K562 (cell line): ENCODE measurements around the gene PADI4. TPM values are rescaled to one million over a fixed set of nuclear protein-coding genes. Genes with fewer than 3 reads are reported as not detected.

Experiments
- CBFB ChIP-seq: sonication (generic); formaldehyde crosslinking; IDR thresholded peaks from 2 replicates; pipeline ENCODE4 v1.4.0; 2020; ENCODE audit warnings: mild to moderate bottlenecking, missing genetic modification reagents
- CLOCK ChIP-seq: fragments of 250-450 bp; sonication (Bioruptor Pico); IDR thresholded peaks from 2 replicates; pipeline ENCODE4 v1.4.0; 2020; ENCODE audit warnings: mild to moderate bottlenecking, moderate library complexity, borderline replicate concordance
- CREB3L1 ChIP-seq: fragments of 450-650 bp; IDR thresholded peaks from 2 replicates; pipeline ENCODE4 v1.6.1; 2014; ENCODE audit warnings: low read depth, mild to moderate bottlenecking, moderate library complexity, borderline replicate concordance
- CTBP1 ChIP-seq: fragments of 450-650 bp; IDR thresholded peaks from 2 replicates; pipeline ENCODE4 v1.6.1; 2016; ENCODE audit warnings: borderline replicate concordance
- DNMT1 ChIP-seq: fragments of 450-650 bp; IDR thresholded peaks from 2 replicates; pipeline ENCODE4 v1.6.1; 2016; ENCODE audit warnings: antibody characterized with exemption, mild to moderate bottlenecking
- HBP1 ChIP-seq: fragments of 450-650 bp; formaldehyde crosslinking; IDR thresholded peaks from 2 replicates; pipeline ENCODE4 v1.4.0; 2022; ENCODE audit warnings: missing genetic modification characterization
- ID3 ChIP-seq, 2 experiments: fragments of 250-450 bp in 1 of 2; fragments of 450-650 bp in 1 of 2; sonication (Bioruptor Pico) in 1 of 2; IDR thresholded peaks; 2 replicates each; pipeline versions ENCODE4 v1.6.1 to v1.8.0; 2016 to 2021; ENCODE audit warnings: mild to moderate bottlenecking in 2 of 2, moderate library complexity in 2 of 2, missing compliant biosample characterization in 1 of 2, missing genetic modification characterization in 1 of 2
- KDM2B ChIP-seq: fragments of 250-450 bp; sonication (Bioruptor Pico); IDR thresholded peaks from 2 replicates; pipeline ENCODE4 v1.8.0; 2021; ENCODE audit warnings: mild to moderate bottlenecking, moderate library complexity
- MCM2 ChIP-seq: fragments of 450-650 bp; IDR thresholded peaks from 2 replicates; pipeline ENCODE4 v1.6.1; 2017; ENCODE audit warnings: low read depth, mild to moderate bottlenecking
- MXD1 ChIP-seq: fragments of 250-450 bp; sonication (Bioruptor Pico); IDR thresholded peaks from 2 replicates; pipeline ENCODE4 v1.8.0; 2021; ENCODE audit warnings: borderline replicate concordance, mild to moderate bottlenecking, moderate library complexity; ENCODE audit not compliant: poor library complexity, severe bottlenecking
- NCOA2 ChIP-seq, 2 experiments: fragments of 450-650 bp; IDR thresholded peaks; 2 replicates each; pipeline ENCODE4 v1.6.1; 2018; ENCODE audit warnings: mild to moderate bottlenecking in 2 of 2, moderate library complexity in 1 of 2; ENCODE audit not compliant: partially characterized antibody in 2 of 2
- NCOR1 ChIP-seq: fragments of 450-650 bp; IDR thresholded peaks from 2 replicates; pipeline ENCODE4 v1.6.1; 2016; ENCODE audit warnings: mild to moderate bottlenecking, moderate library complexity
- SMAD4 ChIP-seq: fragments of 250-450 bp; sonication (Bioruptor Pico); conservative IDR thresholded peaks from 2 replicates; pipeline ENCODE4 v1.8.0; 2021; ENCODE audit warnings: inconsistent platforms, mild to moderate bottlenecking, moderate library complexity
- THRA ChIP-seq: fragments of 450-650 bp; IDR thresholded peaks from 2 replicates; pipeline ENCODE4 v1.6.1; 2017; ENCODE audit warnings: mild to moderate bottlenecking, moderate library complexity
- ZNF740 ChIP-seq, 3 experiments: fragments of 200-800 bp in 1 of 3; sonication (Bioruptor generic) in 1 of 3; sonication (generic) in 1 of 3; formaldehyde crosslinking in 1 of 3; IDR thresholded peaks; 2 replicates each; pipeline versions ENCODE4 v1.6.1 to v1.8.0; 2016 to 2022; ENCODE audit warnings: mild to moderate bottlenecking in 2 of 3, missing compliant biosample characterization in 2 of 3, missing genetic modification characterization in 2 of 3, missing genetic modification reagents in 1 of 3
- ZSCAN29 ChIP-seq: fragments of 450-650 bp; IDR thresholded peaks from 2 replicates; pipeline ENCODE4 v1.6.1; 2017
- polyA plus RNA-seq, 8 experiments: library from polyadenylated mRNA; depleted of rRNA in 4 of 8; stranded (reverse) in 5 of 8; unstranded in 3 of 8; fragments of >200 nt; fragmentation: Nextera tagmentation in 2 of 8; fragmentation: Illumina TruSeq in 1 of 8; extraction: Ambion mirVana in 2 of 8; extraction: Trizol in 1 of 8; gene quantifications; 2 replicates each; pipeline versions ENCODE4 v1.2.1 to v1.2.3, GENCODE V29; 2011 to 2014; ENCODE audit warnings: inconsistent platforms in 1 of 8, missing spikeins in 1 of 8
- total RNA-seq, 7 experiments: library from RNA; depleted of rRNA in 6 of 7; stranded (reverse); fragments of >200 nt in 6 of 7; fragmentation: Illumina TruSeq in 2 of 7; extraction: Trizol in 2 of 7; gene quantifications; 2 replicates each; pipeline versions ENCODE4 v1.2.1 to v1.2.3, GENCODE V29; 2011 to 2021; ENCODE audit warnings: low replicate concordance in 1 of 7

Gene PADI4
- total and polyA plus RNA-seq, 9 of the 15 experiments (the other 6 are each of a cell fraction or from before 2014, with no cell fraction given): 0.22 to 0.33 TPM; not detected in 7

GRCh38 chr1:17360272-17360956 is 52.4 kb downstream of the PADI4 start (continued):
- TF ChIP-seq MCM2: no peak
- TF ChIP-seq MXD1 (CRISPR knock-in tag): peak; percentile 96
- no peak for TF ChIP-seq CTBP1
- TF ChIP-seq ID3 (CRISPR knock-in tag; IDR thresholded peaks at IDR 0.05): peak; percentile 98
- peak; percentile 100 for TF ChIP-seq ID3 (tag; IDR thresholded peaks at IDR 0.05)
- TF ChIP-seq ZSCAN29: no peak
- TF ChIP-seq CBFB (CRISPR knock-in tag): no peak
- TF ChIP-seq ZNF740 (CRISPR knock-in tag; IDR thresholded peaks at IDR 0.05): 0 out of 2 replicates have a peak, but pooled peaks have one; percentile 46
- TF ChIP-seq ZNF740 (tag; IDR thresholded peaks at IDR 0.05): peak in 1 of 2 experiments; percentile 100; a peak in 2 of 4 replicates
- TF ChIP-seq HBP1 (CRISPR knock-in tag): peak; percentile 99
- no peak for TF ChIP-seq NCOA2 (IDR thresholded peaks at IDR 0.05; ENCODE audit: partially characterized antibody in 2 of 2)
- TF ChIP-seq NCOR1: peak; percentile 92
- no peak for TF ChIP-seq DNMT1
- peak; percentile 100 for TF ChIP-seq SMAD4
- TF ChIP-seq KDM2B: peak; percentile 97
- peak; percentile 97 for TF ChIP-seq CLOCK (CRISPR knock-in tag)
- TF ChIP-seq THRA: no peak
- TF ChIP-seq CREB3L1: no peak
